GM23248 (cell line): ENCODE results near the gene ANKRD13D.

Experiments
- EZH2 ChIP-seq: fragments of 200-600 bp; sonication (generic); IDR thresholded peaks from 2 replicates; pipeline ENCODE4 v1.6.1; 2018; ENCODE audit warnings: antibody characterized with exemption, mild to moderate bottlenecking; ENCODE audit not compliant: insufficient read depth, poor library complexity, severe bottlenecking
- EZH2phosphoT487 ChIP-seq: fragments of 200-600 bp; sonication (generic); IDR thresholded peaks from 2 replicates; pipeline ENCODE4 v1.6.1; 2018; ENCODE audit warnings: antibody characterized with exemption, moderate library complexity, mild to moderate bottlenecking, low read depth; ENCODE audit not compliant: insufficient read depth

DNA sequence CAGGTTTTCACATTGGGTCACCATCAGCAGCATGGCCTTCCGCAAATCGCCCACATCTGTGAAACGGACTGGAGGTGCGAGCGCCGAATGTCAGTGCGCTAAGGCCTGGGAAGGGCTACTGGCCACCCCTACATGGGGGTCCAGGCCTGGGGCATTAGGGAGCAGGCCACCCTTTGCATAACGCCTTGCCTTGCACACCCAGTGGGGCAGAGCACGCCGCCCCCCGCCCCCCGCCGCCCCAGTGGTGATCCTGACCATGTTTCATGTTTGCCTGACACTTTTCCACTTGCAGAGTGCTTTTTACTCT, 20.2 kb upstream of the ANKRD13D start:
- no peak for TF ChIP-seq EZH2phosphoT487
- no peak for TF ChIP-seq EZH2
